ENCODE measurements around the gene KCNK18.

Gene KCNK18

GRCh38 chr10:117218654-117219053 is 21.4 kb downstream of the KCNK18 start:
- Histone ChIP-seq H2AFZ (ENCODE audit: low read length) (no peak overlapping the region), H3K79me2 (ENCODE audit: insufficient read depth, low read length) (no peaks in the 10 kb centered on the region), H3K27ac (ENCODE audit: low read depth, low read length, poor library complexity, severe bottlenecking) (no peak overlapping the region), H3K27me3 (ENCODE audit: insufficient read depth, low read length) (no peaks in the 10 kb centered on the region; the same call in 1 of the 2 replicates), H3K36me3 (ENCODE audit: insufficient read depth, low read length) (no peaks in the 10 kb centered on the region), H3K9me2 (ENCODE audit: low read depth, low read length) (no peaks in the 10 kb centered on the region), H3F3A (ENCODE audit: insufficient read depth, low read length) (no peaks in the 10 kb centered on the region), H4K20me1 (ENCODE audit: insufficient read depth, low read length) (no peaks in the 10 kb centered on the region), H3K4me1 (ENCODE audit: insufficient read depth, low read length, severe bottlenecking) (peaks cover 10% of the 10 kb centered on the region), H3K9ac (ENCODE audit: low read length) (no peak overlapping the region), H3K4me2 (ENCODE audit: low read length) (no peak overlapping the region), H3K9me3 (ENCODE audit: low read length) (no peaks in the 10 kb centered on the region), H3K4me3 (ENCODE audit: low read depth, low read length, poor library complexity, severe bottlenecking) (no peak overlapping the region)
- no peak for TF ChIP-seq EZH2 (IDR thresholded peaks at IDR 0.05; ENCODE audit: borderline replicate concordance, low read length)
- no peak for TF ChIP-seq CTCF (IDR thresholded peaks at IDR 0.05; ENCODE audit: low read length)

- Histone ChIP-seq H3K4me2 (ENCODE audit: low read length) (no peak overlapping the region), H2AFZ (ENCODE audit: low read length) (no peak overlapping the region), H3K27ac (ENCODE audit: low read depth, low read length, poor library complexity, severe bottlenecking) (no peak overlapping the region), H3F3A (ENCODE audit: insufficient read depth, low read length) (no peaks in the 10 kb centered on the region), H3K9me3 (ENCODE audit: low read length) (no peaks in the 10 kb centered on the region), H3K27me3 (ENCODE audit: insufficient read depth, low read length) (no peaks in the 10 kb centered on the region; the same call in 1 of the 2 replicates), H3K9ac (ENCODE audit: low read length) (no peak overlapping the region), H3K79me2 (ENCODE audit: insufficient read depth, low read length) (no peaks in the 10 kb centered on the region), H3K9me2 (ENCODE audit: low read depth, low read length) (no peaks in the 10 kb centered on the region), H3K4me1 (ENCODE audit: insufficient read depth, low read length, severe bottlenecking) (peaks cover 9% of the 10 kb centered on the region), H3K4me3 (ENCODE audit: low read depth, low read length, poor library complexity, severe bottlenecking) (no peak overlapping the region), H4K20me1 (ENCODE audit: insufficient read depth, low read length) (no peaks in the 10 kb centered on the region), H3K36me3 (ENCODE audit: insufficient read depth, low read length) (no peaks in the 10 kb centered on the region)
- TF ChIP-seq EZH2 (IDR thresholded peaks at IDR 0.05; ENCODE audit: borderline replicate concordance, low read length): no peak
- no peak for TF ChIP-seq CTCF (IDR thresholded peaks at IDR 0.05; ENCODE audit: low read length)
These were observed 23.9 kb downstream of the KCNK18 start for GRCh38 chr10:117221156-117221711.

GRCh38 chr10:117222552-117222951 is 25.3 kb downstream of the KCNK18 start:
- TF ChIP-seq EZH2 (IDR thresholded peaks at IDR 0.05; ENCODE audit: borderline replicate concordance, low read length): no peak
- no peak for TF ChIP-seq CTCF (IDR thresholded peaks at IDR 0.05; ENCODE audit: low read length)
- no peaks in the 10 kb centered on the region; the same call in 1 of the 2 replicates for H3K27me3 ChIP-seq (ENCODE audit: insufficient read depth, low read length)
- no peaks in the 10 kb centered on the region for H3K4me1 ChIP-seq (ENCODE audit: insufficient read depth, low read length, severe bottlenecking)
- H3K9ac ChIP-seq (ENCODE audit: low read length): no peak overlapping the region
- H3K27ac ChIP-seq (ENCODE audit: low read depth, low read length, poor library complexity, severe bottlenecking): no peak overlapping the region
- H3K9me3 ChIP-seq (ENCODE audit: low read length): no peaks in the 10 kb centered on the region
- no peak overlapping the region for H3K4me3 ChIP-seq (ENCODE audit: low read depth, low read length, poor library complexity, severe bottlenecking)
- H3K4me2 ChIP-seq (ENCODE audit: low read length): no peak overlapping the region
- no peaks in the 10 kb centered on the region for H3K36me3 ChIP-seq (ENCODE audit: insufficient read depth, low read length)
- no peaks in the 10 kb centered on the region for H3F3A ChIP-seq (ENCODE audit: insufficient read depth, low read length)
- H3K79me2 ChIP-seq (ENCODE audit: insufficient read depth, low read length): no peaks in the 10 kb centered on the region
- no peak overlapping the region for H2AFZ ChIP-seq (ENCODE audit: low read length)
- no peaks in the 10 kb centered on the region for H4K20me1 ChIP-seq (ENCODE audit: insufficient read depth, low read length)
- H3K9me2 ChIP-seq (ENCODE audit: low read depth, low read length): no peaks in the 10 kb centered on the region
